Natural killer cell (primary cell): Measurements from ENCODE around the gene CXCL14. TPM values are rescaled to one million over a fixed set of nuclear protein-coding genes. Genes with fewer than 3 reads are reported as not detected.
A peak's percentile ranks its signal among the peaks of the same experiment; 100 is the strongest.

Experiments used
- ATAC-seq, 3 donors: fragments of 150-1000 bp in 2 of 3; fragments of 200-7000 bp in 1 of 3; cut with Tn5 transposase; 1 replicate in 1 of 3; 2 replicates in 2 of 3; pipeline ENCODE4 v1.10.0; 2021; ENCODE audit warnings: mild to moderate bottlenecking in 2 of 3, moderate library complexity in 2 of 3
- DNase-seq, 2 donors: peaks; one replicate each; pipeline versions ENCODE4 v3.0.0 to v3.0.0-alpha.2; 2013 to 2021; ENCODE audit warnings: mixed read lengths in 1 of 2
- H3K27ac ChIP-seq: one replicate; pipeline ENCODE4 v1.5.1; 2013; ENCODE audit warnings: mild to moderate bottlenecking, low read length
- H3K27me3 ChIP-seq: one replicate; pipeline ENCODE4 v1.6.1; 2013; ENCODE audit warnings: low read length; ENCODE audit not compliant: control insufficient read depth, insufficient read depth
- H3K36me3 ChIP-seq: one replicate; pipeline ENCODE4 v1.6.1; 2013; ENCODE audit warnings: low read length; ENCODE audit not compliant: control insufficient read depth, insufficient read depth
- H3K4me1 ChIP-seq: one replicate; pipeline ENCODE4 v1.6.1; 2013; ENCODE audit warnings: low read length; ENCODE audit not compliant: control insufficient read depth, insufficient read depth
- H3K4me3 ChIP-seq: one replicate; pipeline ENCODE4 v1.5.1; 2013; ENCODE audit warnings: low read length
- H3K9me3 ChIP-seq: one replicate; pipeline ENCODE4 v1.6.1; 2013; ENCODE audit warnings: low read length; ENCODE audit not compliant: control insufficient read depth, insufficient read depth
- H3K27ac Mint-ChIP-seq, 2 donors: one replicate each; pipeline ENCODE4 v1.8.0; 2022; ENCODE audit warnings: mild to moderate bottlenecking in 2 of 2, mixed read lengths in 2 of 2, moderate library complexity in 1 of 2
- H3K27me3 Mint-ChIP-seq, 2 donors: one replicate each; pipeline ENCODE4 v1.8.0; 2022; ENCODE audit warnings: low read depth in 2 of 2, mixed read lengths in 2 of 2
- H3K36me3 Mint-ChIP-seq: one replicate; pipeline ENCODE4 v1.8.0; 2022; ENCODE audit warnings: mixed read lengths
- H3K4me1 Mint-ChIP-seq, 2 donors: one replicate each; pipeline ENCODE4 v1.8.0; 2022; ENCODE audit warnings: mixed read lengths in 2 of 2
- H3K4me3 Mint-ChIP-seq: one replicate; pipeline ENCODE4 v1.8.0; 2022; ENCODE audit warnings: mild to moderate bottlenecking, moderate library complexity, mixed read lengths
- H3K9me3 Mint-ChIP-seq, 2 donors: one replicate each; pipeline ENCODE4 v1.8.0; 2022; ENCODE audit warnings: mixed read lengths in 2 of 2
- CTCF ChIP-seq: fragments of 200-600 bp; IDR thresholded peaks from one replicate; pipeline ENCODE4 v1.8.0; 2022; ENCODE audit warnings: antibody characterized with exemption
- WGBS: methylation state at CpG from one replicate; pipeline ENCODE4 v1.1.7; 2013; ENCODE audit warnings: missing lambda C conversion rate; ENCODE audit not compliant: insufficient coverage; 5-methylcytosine and 5-hydroxymethylcytosine counted together
- intact Hi-C: fragments of 100-400 bp; cut with micrococcal nuclease; formaldehyde crosslinking; loops from one replicate; pipeline ENCODE4 v1.14.2; 2022
- total RNA-seq, 4 donors: library from RNA; stranded (reverse); fragments of 120-200 nt in 1 of 4; gene quantifications; one replicate each; pipeline versions ENCODE4 v1.2.3 to v1.2.4, GENCODE V29; 2013 to 2022

Gene CXCL14
- total RNA-seq, 3 donors from 2014 or later (not counting 1 experiment from before 2014, with no cell fraction given) = not detected

- Mint-ChIP-seq H3K27me3 (peaks cover 43 to 45% of the 10 kb centered on the region in 2 donors), H3K9me3 (no peaks in the 10 kb centered on the region), H3K36me3 (no peaks in the 10 kb centered on the region), H3K27ac (no peak overlapping the region), H3K4me3 (no peak overlapping the region), H3K4me1 (peaks cover 15 to 17% of the 10 kb centered on the region in 2 donors)
- Histone ChIP-seq H3K27ac (no peak overlapping the region), H3K36me3 (no peaks in the 10 kb centered on the region), H3K27me3 (peaks cover 15% of the 10 kb centered on the region), H3K4me3 (no peak overlapping the region), H3K9me3 (no peaks in the 10 kb centered on the region), H3K4me1 (peaks cover 13% of the 10 kb centered on the region)
- WGBS = 68% methylated on average over 6 of the region's 8 CpGs
- intact Hi-C loops = no loop called here
- DNase-seq (no peak), ATAC-seq (no peak)
- no peak for TF ChIP-seq CTCF
Measured at GRCh38 chr5:135547590-135548254, 31.1 kb downstream of the CXCL14 start.

GRCh38 chr5:135546912-135547311, 31.9 kb downstream of the CXCL14 start:
- Histone ChIP-seq H3K36me3 (no peaks in the 10 kb centered on the region), H3K9me3 (no peaks in the 10 kb centered on the region), H3K27ac (no peak overlapping the region), H3K4me3 (no peak overlapping the region), H3K27me3 (peaks cover 15% of the 10 kb centered on the region), H3K4me1 (peaks cover 13% of the 10 kb centered on the region)
- H3K9me3 Mint-ChIP-seq = no peaks in the 10 kb centered on the region
- 63% methylated on average over 4 of the region's 4 CpGs for WGBS
- no peak overlapping the region for H3K4me3 Mint-ChIP-seq
- H3K27ac Mint-ChIP-seq = no peak overlapping the region
- intact Hi-C loops = no loop called here
- DNase-seq (no peak), ATAC-seq (no peak)
- no peaks in the 10 kb centered on the region for H3K36me3 Mint-ChIP-seq
- H3K27me3 Mint-ChIP-seq = peaks cover 40 to 43% of the 10 kb centered on the region in 2 donors
- H3K4me1 Mint-ChIP-seq = peaks cover 15 to 17% of the 10 kb centered on the region in 2 donors
- TF ChIP-seq CTCF = no peak

- H3K9me3 ChIP-seq = no peaks in the 10 kb centered on the region
- Mint-ChIP-seq H3K27me3 (peaks cover 43 to 45% of the 10 kb centered on the region in 2 donors), H3K4me3 (peak overlapping the region; percentile 69), H3K4me1 (peaks cover 20 to 21% of the 10 kb centered on the region in 2 donors), H3K36me3 (no peaks in the 10 kb centered on the region), H3K9me3 (no peaks in the 10 kb centered on the region), H3K27ac (no peak overlapping the region)
- no peaks in the 10 kb centered on the region for H3K36me3 ChIP-seq
- H3K27ac ChIP-seq = no peak overlapping the region
- peaks cover 13% of the 10 kb centered on the region for H3K4me1 ChIP-seq
- no peak for TF ChIP-seq CTCF
- no peak for DNase-seq
- WGBS = 62% methylated on average over 12 of the region's 12 CpGs
- peaks cover 15% of the 10 kb centered on the region for H3K27me3 ChIP-seq
- H3K4me3 ChIP-seq = no peak overlapping the region
- no peak for ATAC-seq
- intact Hi-C loops = no loop called here
Measured at GRCh38 chr5:135546101-135546500, 32.7 kb downstream of the CXCL14 start.

GRCh38 chr5:135545099-135545498, 33.7 kb downstream of the CXCL14 start:
- H3K36me3 Mint-ChIP-seq = no peaks in the 10 kb centered on the region
- DNase-seq (no peak), ATAC-seq (no peak)
- peaks cover 48 to 52% of the 10 kb centered on the region in 2 donors for H3K27me3 Mint-ChIP-seq
- H3K4me3 Mint-ChIP-seq = peak overlapping the region; percentile 97
- no peak for TF ChIP-seq CTCF
- no peak overlapping the region for H3K27ac ChIP-seq
- no peak overlapping the region for H3K4me3 ChIP-seq
- peaks cover 13% of the 10 kb centered on the region for H3K4me1 ChIP-seq
- intact Hi-C loops = no loop called here
- no peaks in the 10 kb centered on the region for H3K36me3 ChIP-seq
- no peaks in the 10 kb centered on the region for H3K9me3 Mint-ChIP-seq
- 54% methylated on average over 17 of the region's 17 CpGs for WGBS
- no peak overlapping the region for H3K27ac Mint-ChIP-seq
- peaks cover 21% of the 10 kb centered on the region in 2 donors for H3K4me1 Mint-ChIP-seq
- H3K9me3 ChIP-seq = no peaks in the 10 kb centered on the region
- H3K27me3 ChIP-seq = peaks cover 23% of the 10 kb centered on the region
